ENCODE data around the gene REPIN1.

- TF ChIP-seq, protein P1, sequence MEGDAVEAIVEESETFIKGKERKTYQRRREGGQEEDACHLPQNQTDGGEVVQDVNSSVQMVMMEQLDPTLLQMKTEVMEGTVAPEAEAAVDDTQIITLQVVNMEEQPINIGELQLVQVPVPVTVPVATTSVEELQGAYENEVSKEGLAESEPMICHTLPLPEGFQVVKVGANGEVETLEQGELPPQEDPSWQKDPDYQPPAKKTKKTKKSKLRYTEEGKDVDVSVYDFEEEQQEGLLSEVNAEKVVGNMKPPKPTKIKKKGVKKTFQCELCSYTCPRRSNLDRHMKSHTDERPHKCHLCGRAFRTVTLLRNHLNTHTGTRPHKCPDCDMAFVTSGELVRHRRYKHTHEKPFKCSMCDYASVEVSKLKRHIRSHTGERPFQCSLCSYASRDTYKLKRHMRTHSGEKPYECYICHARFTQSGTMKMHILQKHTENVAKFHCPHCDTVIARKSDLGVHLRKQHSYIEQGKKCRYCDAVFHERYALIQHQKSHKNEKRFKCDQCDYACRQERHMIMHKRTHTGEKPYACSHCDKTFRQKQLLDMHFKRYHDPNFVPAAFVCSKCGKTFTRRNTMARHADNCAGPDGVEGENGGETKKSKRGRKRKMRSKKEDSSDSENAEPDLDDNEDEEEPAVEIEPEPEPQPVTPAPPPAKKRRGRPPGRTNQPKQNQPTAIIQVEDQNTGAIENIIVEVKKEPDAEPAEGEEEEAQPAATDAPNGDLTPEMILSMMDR (IDR thresholded peaks at IDR 0.05), result no peak
- TF ChIP-seq POLR2A (IDR thresholded peaks at IDR 0.05), result no peak
These were observed 7.9 kb downstream of the REPIN1 start for GRCh38 chr7:150376560-150376959.

Data from adrenal gland (tissue), 5 donors.